HepG2 (cell line): ENCODE measurements around the gene PRSS22. TPM values are rescaled to one million over a fixed set of nuclear protein-coding genes. Genes with fewer than 3 reads are reported as not detected.

Experiments
- ATAC-seq: fragments of 200-7000 bp; cut with Tn5 transposase; 3 replicates; pipeline ENCODE4 v1.9.1; 2020; ENCODE audit warnings: mild to moderate bottlenecking, moderate library complexity
- BruUV-seq: library from RNA; stranded (reverse); fragments of 400-500 nt; replicated peaks from 2 replicates; lab custom pipeline; 2021; lab: Mats Ljungman, UMichigan
- CTCF ChIA-PET: fragments of 300-600 bp; formaldehyde crosslinking; extraction: SDS; loops from one replicate; lab custom pipeline; 2021; ENCODE audit warnings: low total read pairs, inconsistent platforms, low intra/inter-chr PET ratio; lab: Yijun Ruan, JAX
- POLR2A ChIA-PET: fragments of 350-600 bp; sonication (Branson Sonifier 250); formaldehyde crosslinking; loops from one replicate; lab custom pipeline; 2020; ENCODE audit warnings: antibody characterized with exemption, inconsistent platforms; lab: Yijun Ruan, JAX
- DNase-seq: peaks from one replicate; pipeline ENCODE4 v3.0.0-alpha.2; 2015; ENCODE audit warnings: low spot score
- FAIRE-seq: peaks from 3 replicates; lab custom pipeline; 2011; peaks lifted over from hg19 to GRCh38; lab: Jason Lieb, UNC
- H2AFZ ChIP-seq: one replicate; pipeline ENCODE4 v1.6.1; 2011; ENCODE audit warnings: low read length, inconsistent platforms
- H3K27ac ChIP-seq: fragments of 300-600 bp; 3 replicates; pipeline ENCODE4 v1.8.0; 2011; ENCODE audit warnings: mixed run types, mild to moderate bottlenecking, mixed read lengths, low read length, inconsistent platforms; ENCODE audit not compliant: insufficient read depth; ENCODE audit errors: extremely low read length
- H3K27me3 ChIP-seq, 2 experiments: fragments of 200-600 bp in 1 of 2; 2 replicates in 1 of 2; 3 replicates in 1 of 2; pipeline versions ENCODE4 v1.6.0 to v1.8.0; 2011; ENCODE audit warnings: low read length in 2 of 2, mild to moderate bottlenecking in 2 of 2, moderate library complexity in 2 of 2, inconsistent platforms in 1 of 2; ENCODE audit not compliant: insufficient read depth in 2 of 2, control insufficient read depth in 1 of 2
- H3K36me3 ChIP-seq, 2 experiments: fragments of 200-600 bp in 1 of 2; replicated peaks in 1 of 2; 2 replicates in 1 of 2; 3 replicates in 1 of 2; pipeline versions ENCODE4 v1.5.1 to v1.8.0; 2011; ENCODE audit warnings: low read length in 2 of 2, inconsistent platforms in 1 of 2; ENCODE audit not compliant: insufficient read depth in 2 of 2, control insufficient read depth in 1 of 2
- H3K4me1 ChIP-seq: 2 replicates; pipeline ENCODE4 v1.5.1; 2012; ENCODE audit warnings: low read length, inconsistent platforms; ENCODE audit not compliant: insufficient read depth
- H3K4me2 ChIP-seq: 2 replicates; pipeline ENCODE4 v1.6.0; 2011; ENCODE audit warnings: low read depth, low read length, inconsistent platforms
- H3K4me3 ChIP-seq, 3 experiments: fragments of 200-600 bp in 1 of 3; sonication (generic), shearing (Covaris generic) in 1 of 3; replicated peaks in 1 of 3; 2 replicates each; pipeline ENCODE4 v1.5.1; 2011 to 2016; ENCODE audit warnings: low read length in 3 of 3, inconsistent platforms in 2 of 3, low read depth in 2 of 3, mild to moderate bottlenecking in 2 of 3, control low read depth in 1 of 3, mixed read lengths in 1 of 3; ENCODE audit not compliant: insufficient read depth in 1 of 3
- H3K79me2 ChIP-seq: one replicate; pipeline ENCODE4 v1.6.1; 2011; ENCODE audit warnings: low read length, inconsistent platforms; ENCODE audit not compliant: insufficient read depth
- H3K9ac ChIP-seq: 2 replicates; pipeline ENCODE4 v1.6.0; 2011; ENCODE audit warnings: mild to moderate bottlenecking, low read depth, low read length, inconsistent platforms; ENCODE audit not compliant: insufficient read depth
- H3K9me3 ChIP-seq: 2 replicates; pipeline ENCODE4 v1.5.1; 2012; ENCODE audit warnings: mild to moderate bottlenecking, low read length
- H4K20me1 ChIP-seq: 2 replicates; pipeline ENCODE4 v1.6.0; 2011; ENCODE audit warnings: inconsistent platforms, mild to moderate bottlenecking, low read length, moderate library complexity; ENCODE audit not compliant: insufficient read depth
- CEBPG ChIP-seq: IDR thresholded peaks from 2 replicates; pipeline ENCODE4 v1.6.1; 2016
- CREM ChIP-seq, 2 experiments: sonication (generic) in 1 of 2; formaldehyde crosslinking in 1 of 2; IDR thresholded peaks; 2 replicates each; pipeline versions ENCODE4 v1.4.0 to v1.6.1; 2016 to 2020; ENCODE audit warnings: antibody characterized with exemption in 1 of 2, mild to moderate bottlenecking in 1 of 2, missing genetic modification reagents in 1 of 2
- GATAD1 ChIP-seq: IDR thresholded peaks from 2 replicates; pipeline ENCODE4 v1.6.1; 2016; ENCODE audit warnings: missing genetic modification reagents, missing compliant biosample characterization
- RXRB ChIP-seq: IDR thresholded peaks from 2 replicates; pipeline ENCODE4 v1.6.1; 2016; ENCODE audit warnings: borderline replicate concordance, missing genetic modification reagents, missing compliant biosample characterization
- WIZ ChIP-seq: sonication (generic); formaldehyde crosslinking; IDR thresholded peaks from 2 replicates; pipeline ENCODE4 v1.5.1; 2020; ENCODE audit warnings: mild to moderate bottlenecking, missing genetic modification reagents
- ZNF687 ChIP-seq: sonication (generic); formaldehyde crosslinking; IDR thresholded peaks from 2 replicates; pipeline ENCODE4 v1.5.1; 2020; ENCODE audit warnings: mild to moderate bottlenecking, missing genetic modification reagents, moderate library complexity
- WGBS: methylation state at CpG from one replicate; pipeline ENCODE4 v1.1.6; 2017; ENCODE audit warnings: low lambda C conversion rate; 5-methylcytosine and 5-hydroxymethylcytosine counted together
- in situ Hi-C: cut with HindIII; loops from 2 replicates; pipeline ENCODE4 v1.10.0; 2017; ENCODE audit warnings: low pct_unique_long_range_greater_than_20kb; ENCODE audit not compliant: extremely low pct_ligation_motif_present
- intact Hi-C: fragments of 100-400 bp; cut with micrococcal nuclease; formaldehyde crosslinking; loops from one replicate; pipeline ENCODE4 v1.10.0; 2022; ENCODE audit not compliant: unreplicated experiment
- polyA plus RNA-seq, 8 experiments: library from polyadenylated mRNA; depleted of rRNA in 3 of 8; stranded (reverse) in 7 of 8; unstranded in 1 of 8; fragments of >200 nt; fragmentation: Illumina TruSeq in 4 of 8; extraction: Trizol in 4 of 8; gene quantifications; 2 replicates each; pipeline versions ENCODE4 v1.2.1 to v1.2.3, GENCODE V29; 2011 to 2016; ENCODE audit warnings: low read depth in 4 of 8, missing spikeins in 1 of 8, mixed read lengths in 1 of 8; ENCODE audit not compliant: insufficient read depth in 1 of 8
- total RNA-seq, 5 experiments: library from RNA; depleted of rRNA; stranded (reverse); fragments of >200 nt; fragmentation: Illumina TruSeq; extraction: Trizol; gene quantifications; 2 replicates each; pipeline ENCODE4 v1.2.3, GENCODE V29; 2016; ENCODE audit warnings: low read depth in 1 of 5
- TF ChIP-seq, protein P1 (sequence below): sonication (generic); formaldehyde crosslinking; IDR thresholded peaks from 2 replicates; pipeline ENCODE4 v1.4.0; 2020; ENCODE audit warnings: missing genetic modification reagents, borderline replicate concordance

Gene PRSS22
- total and polyA plus RNA-seq, 2 of the 13 experiments (the other 11 are each of a cell fraction or from before 2014, with no cell fraction given) = 0.24 to 0.32 TPM

GRCh38 chr16:2826591-2827373, 31.2 kb downstream of the PRSS22 start:
- Histone ChIP-seq H3K27ac (no peak overlapping the region), H3K4me2 (no peak overlapping the region), H3K79me2 (no peaks in the 10 kb centered on the region)
- CTCF ChIA-PET = no interaction called here
- in situ Hi-C loops = loop anchor here (5.0 kb wide), 1 partner anchor 39 kb away; the partner anchor contains the start of gene PRSS33
- 5% methylated on average over 10 of the region's 19 CpGs for WGBS
- BruUV-seq = no TSS peak
- POLR2A ChIA-PET = interaction anchor here (0.6 kb wide), 1 partner anchor 23 kb away, joined by 3 read pairs; no protein-coding TSS in a partner anchor
- no peak for FAIRE-seq
- TF ChIP-seq RXRB (CRISPR knock-in tag) (no peak), GATAD1 (CRISPR knock-in tag) (no peak), CEBPG (CRISPR knock-in tag) (no peak), WIZ (no peak), CREM (IDR thresholded peaks at IDR 0.05) (no peak), CREM (CRISPR knock-in tag; IDR thresholded peaks at IDR 0.05) (no peak), ZNF687 (CRISPR knock-in tag) (peak; percentile 7; the same call in 1 of the 2 replicates)
- TF ChIP-seq, protein P1, sequence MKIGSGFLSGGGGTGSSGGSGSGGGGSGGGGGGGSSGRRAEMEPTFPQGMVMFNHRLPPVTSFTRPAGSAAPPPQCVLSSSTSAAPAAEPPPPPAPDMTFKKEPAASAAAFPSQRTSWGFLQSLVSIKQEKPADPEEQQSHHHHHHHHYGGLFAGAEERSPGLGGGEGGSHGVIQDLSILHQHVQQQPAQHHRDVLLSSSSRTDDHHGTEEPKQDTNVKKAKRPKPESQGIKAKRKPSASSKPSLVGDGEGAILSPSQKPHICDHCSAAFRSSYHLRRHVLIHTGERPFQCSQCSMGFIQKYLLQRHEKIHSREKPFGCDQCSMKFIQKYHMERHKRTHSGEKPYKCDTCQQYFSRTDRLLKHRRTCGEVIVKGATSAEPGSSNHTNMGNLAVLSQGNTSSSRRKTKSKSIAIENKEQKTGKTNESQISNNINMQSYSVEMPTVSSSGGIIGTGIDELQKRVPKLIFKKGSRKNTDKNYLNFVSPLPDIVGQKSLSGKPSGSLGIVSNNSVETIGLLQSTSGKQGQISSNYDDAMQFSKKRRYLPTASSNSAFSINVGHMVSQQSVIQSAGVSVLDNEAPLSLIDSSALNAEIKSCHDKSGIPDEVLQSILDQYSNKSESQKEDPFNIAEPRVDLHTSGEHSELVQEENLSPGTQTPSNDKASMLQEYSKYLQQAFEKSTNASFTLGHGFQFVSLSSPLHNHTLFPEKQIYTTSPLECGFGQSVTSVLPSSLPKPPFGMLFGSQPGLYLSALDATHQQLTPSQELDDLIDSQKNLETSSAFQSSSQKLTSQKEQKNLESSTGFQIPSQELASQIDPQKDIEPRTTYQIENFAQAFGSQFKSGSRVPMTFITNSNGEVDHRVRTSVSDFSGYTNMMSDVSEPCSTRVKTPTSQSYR (CRISPR knock-in tag) = peak; percentile 30; the same call in 1 of the 2 replicates
- TF ChIP-seq, all 625 proteins: peak for 2
- H3K4me3 ChIP-seq = no peak overlapping the region
- H3K36me3 ChIP-seq = no peaks in the 10 kb centered on the region
- peaks cover 40% of the 10 kb centered on the region for H3K4me1 ChIP-seq
- H3K27me3 ChIP-seq = peaks cover 1 to 81% of the 10 kb centered on the region in 2 experiments
- H3K9me3 ChIP-seq = no peaks in the 10 kb centered on the region
- intact Hi-C loops = no loop called here
- no peak overlapping the region for H2AFZ ChIP-seq
- no peak overlapping the region for H3K9ac ChIP-seq
- no peak for DNase-seq
- no peak; the same call in 2 of the 3 replicates for ATAC-seq
- no peaks in the 10 kb centered on the region for H4K20me1 ChIP-seq
